Measurements from ENCODE around the gene PLXNB1.
"Not testable (repeated sequence)": the region's sequence is repeated elsewhere in the genome, so short reads cannot be mapped to it uniquely, and the experiment has no call there.

PLXNB1 gene

DNA sequence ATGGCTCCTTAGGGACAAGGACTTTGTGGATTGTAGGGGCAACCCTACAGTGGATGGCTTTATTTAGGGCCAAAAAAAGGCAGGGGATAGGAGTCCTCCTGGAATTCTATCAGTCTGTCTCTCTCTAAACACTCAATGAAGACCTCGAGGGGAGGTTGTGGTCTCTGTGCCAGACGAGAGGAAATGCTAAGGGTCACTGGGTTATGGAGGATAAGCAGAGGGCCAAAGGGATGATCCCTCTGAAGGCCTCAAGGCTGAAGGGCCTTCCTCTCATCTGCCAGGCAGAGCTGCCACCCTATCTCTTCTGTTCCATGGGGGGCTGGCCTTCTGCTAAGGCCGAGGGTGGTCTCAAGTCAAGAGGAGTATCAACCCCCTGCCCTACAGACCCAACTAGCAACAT, 27.0 kb downstream of the PLXNB1 start:
- DNase-seq: no peak

- DNase-seq: no peak
Measured at GRCh38 chr3:48402281-48402732, 27.6 kb downstream of the PLXNB1 start.

DNA sequence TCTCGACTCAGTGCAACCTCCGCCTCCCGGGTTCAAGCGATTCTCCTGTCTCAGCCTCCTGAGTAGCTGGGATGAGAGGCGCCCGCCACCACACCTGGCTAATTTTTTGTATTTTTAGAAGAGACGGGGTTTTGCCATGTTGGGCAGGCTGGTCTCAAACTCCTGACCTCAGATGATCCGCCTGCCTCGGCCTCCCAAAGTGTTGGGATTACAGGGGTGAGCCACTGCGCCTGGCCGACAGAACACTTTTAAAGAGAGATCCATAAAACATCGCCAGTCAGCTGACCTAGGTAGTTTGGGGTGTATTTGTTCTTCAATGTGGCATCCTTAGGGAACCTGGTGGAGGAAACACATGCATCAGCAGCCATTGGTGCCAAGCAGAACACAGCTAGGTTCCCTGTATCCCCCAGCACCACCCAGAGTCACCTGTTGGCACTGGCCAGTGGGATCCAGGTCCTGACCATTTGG, 28.4 kb downstream of the PLXNB1 start:
- not testable (repeated sequence) for DNase-seq

- DNase-seq: peak; percentile 76
Measured at GRCh38 chr3:48400824-48401433, 29.0 kb downstream of the PLXNB1 start.

- DNase-seq: no peak
Measured at GRCh38 chr3:48399387-48400172, 30.3 kb downstream of the PLXNB1 start.

GRCh38 chr3:48398701-48399386, 31.0 kb downstream of the PLXNB1 start:
- DNase-seq: no peak

- no peak for DNase-seq
Measured at GRCh38 chr3:48397767-48398681, 31.9 kb downstream of the PLXNB1 start.

- no peak for DNase-seq
Measured at GRCh38 chr3:48395714-48396113, 34.2 kb downstream of the PLXNB1 start.

DNA sequence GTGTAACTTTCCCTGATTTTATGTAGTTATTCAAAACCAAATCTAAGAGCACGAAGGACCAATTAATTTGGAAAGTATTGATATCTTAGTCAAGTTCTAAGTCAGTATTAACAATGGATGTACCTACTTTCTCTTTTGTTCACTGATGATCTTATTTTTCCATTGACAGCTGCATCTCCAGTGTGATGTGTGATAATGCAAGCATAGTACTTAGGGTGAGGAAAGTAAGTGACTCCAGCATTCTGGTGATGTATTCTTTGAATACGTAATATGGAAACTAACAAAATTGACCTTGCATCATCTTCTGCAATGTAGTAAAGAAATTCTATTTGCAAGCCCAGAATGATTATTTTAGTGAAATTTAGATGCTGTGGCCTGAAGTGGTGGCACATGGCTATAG, 35.5 kb downstream of the PLXNB1 start:
- DNase-seq: peak; percentile 26

DNA sequence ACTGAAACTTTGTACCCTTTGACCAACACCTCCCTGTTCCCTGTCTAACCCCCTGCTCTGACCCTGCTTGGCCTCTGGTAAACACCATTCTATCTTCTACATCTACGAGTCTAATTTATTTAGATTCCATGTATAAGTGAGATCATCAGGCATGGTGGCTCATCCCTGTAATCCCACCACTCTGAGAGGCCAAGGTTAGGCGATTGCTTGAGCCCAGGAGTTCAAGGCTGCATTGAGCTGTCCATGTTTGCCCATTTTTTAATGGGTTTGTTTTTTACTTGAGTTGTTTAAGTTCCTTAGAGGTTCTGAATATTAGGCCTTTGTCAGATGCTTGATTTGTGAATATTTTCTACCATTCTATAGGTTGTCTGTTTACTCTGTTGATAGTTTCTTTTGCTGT, 40.9 kb downstream of the PLXNB1 start:
- no peak for DNase-seq

GRCh38 chr3:48387634-48388033, 42.3 kb downstream of the PLXNB1 start:
- no peak for DNase-seq

GRCh38 chr3:48372862-48373435, 56.9 kb downstream of the PLXNB1 start:
- DNase-seq: no peak

DNA sequence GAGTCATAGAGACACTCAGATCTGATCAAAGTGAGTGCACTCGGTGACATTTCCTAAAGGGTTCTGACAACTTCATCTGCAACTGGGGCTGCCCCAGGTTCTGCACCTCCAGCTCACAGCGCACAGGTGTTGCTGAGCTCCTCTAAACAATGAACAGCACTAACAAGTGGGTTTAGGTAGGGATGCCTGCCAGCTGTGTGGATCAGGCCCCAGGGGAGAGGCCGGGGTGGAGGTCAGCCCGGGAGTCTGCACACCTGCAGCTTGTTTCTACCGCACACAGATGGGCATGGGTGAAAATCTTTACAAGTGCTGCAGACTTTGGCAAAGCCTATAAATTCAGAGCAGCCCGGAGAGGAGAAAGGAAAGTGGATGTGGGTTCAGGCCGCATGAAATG, 57.5 kb downstream of the PLXNB1 start:
- DNase-seq: no peak

DNA sequence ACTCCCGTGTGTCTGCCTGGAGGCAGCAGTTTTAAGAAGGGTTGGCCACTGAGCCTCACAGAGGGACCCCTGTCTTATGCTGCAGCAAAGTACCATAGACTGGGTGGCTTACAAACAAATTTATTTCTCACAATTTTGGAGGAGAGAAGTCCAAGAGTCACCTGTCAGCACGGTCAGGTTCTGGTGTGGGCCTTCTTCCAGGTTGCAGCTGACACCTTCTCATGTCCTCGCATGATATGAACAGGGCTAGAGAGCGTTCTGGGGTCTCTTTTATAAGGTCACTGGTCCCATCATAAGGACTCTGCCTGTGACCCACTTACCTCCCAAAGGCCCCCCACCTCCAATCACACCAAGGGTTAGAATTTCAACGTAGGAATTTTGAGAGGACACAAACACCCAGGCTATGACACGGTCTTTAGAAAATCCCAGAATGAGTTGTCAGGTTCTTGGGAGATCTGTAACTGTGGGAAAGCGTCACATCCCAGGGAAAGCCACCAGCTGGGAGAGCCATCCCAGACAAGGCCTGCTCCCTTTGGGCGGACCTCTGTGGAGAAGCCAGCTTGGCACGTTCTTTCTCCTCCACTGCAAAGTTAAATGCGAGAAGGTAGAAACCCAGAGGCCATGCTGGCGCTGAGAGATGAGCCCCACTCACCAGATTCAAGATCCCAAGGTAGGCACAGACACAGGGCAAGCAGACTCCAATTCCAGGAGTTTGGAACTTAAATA, 58.1 kb downstream of the PLXNB1 start, which contains the start of gene FBXW12:
FBXW12 (plus strand) TSS at position 569 of the 726 bp plus-strand sequence. CDS start 549 bp downstream, outside the sequence.
- no peak for DNase-seq

DNA sequence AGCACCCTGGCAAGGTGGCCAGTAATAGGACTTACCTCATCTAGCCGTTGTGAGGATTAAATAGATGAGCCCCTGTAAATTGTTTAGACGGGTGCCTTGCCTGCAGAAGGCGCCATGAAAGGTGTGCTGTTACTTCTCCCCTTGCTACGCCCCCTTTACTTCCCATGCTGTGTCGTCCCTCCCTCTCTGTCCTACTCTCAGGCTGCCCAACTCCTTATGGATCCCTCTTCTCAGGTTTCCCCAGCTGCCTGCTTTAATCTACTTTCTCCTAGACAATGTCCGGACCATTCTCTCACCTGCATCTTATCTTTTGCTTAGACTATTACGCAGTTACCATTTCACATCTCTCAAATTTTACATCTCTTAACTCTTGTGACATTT, 59.6 kb downstream of the PLXNB1 start:
- DNase-seq: no peak

- DNase-seq: no peak
Measured at GRCh38 chr3:48369693-48370332, 60.1 kb downstream of the PLXNB1 start.

- DNase-seq: no peak
Measured at GRCh38 chr3:48367201-48367600, 62.7 kb downstream of the PLXNB1 start.

- no peak for DNase-seq
Measured at GRCh38 chr3:48364840-48365239, 65.0 kb downstream of the PLXNB1 start.

GRCh38 chr3:48361928-48362327, 68.0 kb downstream of the PLXNB1 start:
- no peak for DNase-seq

DNA sequence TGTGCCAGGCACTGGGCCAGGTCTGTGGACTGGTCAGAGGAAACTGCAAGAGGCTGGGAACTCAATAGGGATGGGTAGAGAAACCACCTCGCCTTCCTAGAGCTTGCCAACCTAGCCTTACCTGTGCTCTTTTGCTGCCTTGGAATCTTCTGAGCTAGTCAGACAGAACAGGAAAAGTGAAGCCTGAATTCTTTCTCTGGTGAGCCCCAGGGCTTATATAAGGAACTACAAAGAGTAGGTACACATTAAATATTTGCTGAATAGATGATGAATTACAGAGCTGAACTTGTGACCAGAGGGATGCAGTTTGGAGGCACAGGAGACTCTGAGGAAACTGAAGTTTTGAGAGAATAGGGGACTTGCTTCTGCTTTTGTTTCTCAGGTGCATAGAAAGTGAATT, 73.5 kb downstream of the PLXNB1 start:
- DNase-seq: no peak

DNA sequence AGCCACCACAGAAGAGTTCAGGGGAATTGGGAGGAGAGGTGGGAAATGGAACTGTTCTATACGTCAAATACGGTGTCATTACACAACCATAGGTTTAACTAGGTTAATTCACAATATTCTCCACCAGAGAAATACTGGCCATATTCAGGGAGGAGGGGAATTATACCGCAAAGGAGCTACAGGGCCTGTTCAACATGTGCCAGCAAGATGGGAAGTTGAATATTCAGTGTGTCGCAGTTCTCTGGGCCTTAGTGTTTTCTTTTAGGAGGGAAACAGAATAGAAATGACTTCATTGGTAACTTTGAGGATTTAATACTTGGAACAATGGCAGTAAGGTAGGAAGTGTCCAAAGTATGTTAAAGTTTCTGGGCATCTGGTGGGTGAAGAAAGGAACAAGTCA, 75.9 kb downstream of the PLXNB1 start:
- no peak for DNase-seq
